IMR-90 (cell line): ENCODE results near the gene PNMA8A. TPM values are rescaled to one million over a fixed set of nuclear protein-coding genes. Genes with fewer than 3 reads are reported as not detected.

Experiments
- ATAC-seq: fragments of 200-7000 bp; cut with Tn5 transposase; 2 replicates; pipeline ENCODE4 v1.9.1; 2020; ENCODE audit warnings: low read depth, mild to moderate bottlenecking, moderate library complexity
- BruUV-seq: library from RNA; stranded (reverse); fragments of 400-500 nt; replicated peaks from 2 replicates; lab custom pipeline; 2021; lab: Mats Ljungman, UMichigan
- CTCF ChIA-PET: fragments of 300-600 bp; formaldehyde crosslinking; extraction: SDS; loops from one replicate; lab custom pipeline; 2021; ENCODE audit warnings: antibody characterized with exemption; lab: Yijun Ruan, JAX
- POLR2A ChIA-PET: fragments of 300-600 bp; sonication (Branson Sonifier 250); formaldehyde crosslinking; loops from one replicate; lab custom pipeline; 2022; ENCODE audit warnings: antibody characterized with exemption; ENCODE audit not compliant: unreplicated experiment; lab: Charles Lee
- DNase-seq: peaks from one replicate; pipeline ENCODE4 v3.0.0; 2013
- H2AFZ ChIP-seq: replicated peaks from 2 replicates; pipeline ENCODE3; 2013; ENCODE audit warnings: low read length, mild to moderate bottlenecking; ENCODE audit not compliant: poor library complexity
- H2AK5ac ChIP-seq: 2 replicates; pipeline ENCODE4 v1.6.1; 2013; ENCODE audit warnings: low read depth, low read length, inconsistent platforms
- H2AK9ac ChIP-seq: replicated peaks from 2 replicates; pipeline ENCODE3; 2013; ENCODE audit warnings: mild to moderate bottlenecking, low read depth, low read length, moderate library complexity; ENCODE audit not compliant: poor library complexity
- H2BK120ac ChIP-seq: 2 replicates; pipeline ENCODE4 v1.6.1; 2013; ENCODE audit warnings: low read depth, low read length, inconsistent platforms
- H2BK15ac ChIP-seq: 3 replicates; pipeline ENCODE4 v1.6.1; 2013; ENCODE audit warnings: low read depth, low read length, inconsistent platforms
- H2BK20ac ChIP-seq: 2 replicates; pipeline ENCODE4 v1.6.1; 2013; ENCODE audit warnings: low read depth, mild to moderate bottlenecking, inconsistent platforms, low read length, moderate library complexity
- H2BK5ac ChIP-seq: 2 replicates; pipeline ENCODE4 v1.6.1; 2013; ENCODE audit warnings: mild to moderate bottlenecking, low read depth, low read length, inconsistent platforms; ENCODE audit not compliant: poor library complexity, severe bottlenecking
- H3K14ac ChIP-seq: replicated peaks from 2 replicates; pipeline ENCODE4 v1.6.1; 2013; ENCODE audit warnings: low read depth, low read length, inconsistent platforms
- H3K18ac ChIP-seq: 2 replicates; pipeline ENCODE4 v1.6.1; 2013; ENCODE audit warnings: low read depth, low read length, control low read depth
- H3K23ac ChIP-seq: 2 replicates; pipeline ENCODE4 v1.6.1; 2013; ENCODE audit warnings: low read depth, low read length, inconsistent platforms
- H3K27ac ChIP-seq: 2 replicates; pipeline ENCODE4 v1.5.1; 2013; ENCODE audit warnings: mild to moderate bottlenecking, control low read depth, low read length; ENCODE audit not compliant: insufficient read depth
- H3K27me3 ChIP-seq: 2 replicates; pipeline ENCODE4 v1.6.1; 2013; ENCODE audit warnings: low read length; ENCODE audit not compliant: control insufficient read depth, insufficient read depth
- H3K36me3 ChIP-seq: 2 replicates; pipeline ENCODE4 v1.6.1; 2013; ENCODE audit warnings: low read length, mixed read lengths; ENCODE audit not compliant: control insufficient read depth, insufficient read depth
- H3K4ac ChIP-seq: 2 replicates; pipeline ENCODE4 v1.6.1; 2013; ENCODE audit warnings: low read depth, low read length, inconsistent platforms
- H3K4me1 ChIP-seq: 2 replicates; pipeline ENCODE4 v1.6.1; 2013; ENCODE audit warnings: low read length, mixed read lengths; ENCODE audit not compliant: control insufficient read depth, insufficient read depth
- H3K4me2 ChIP-seq: 2 replicates; pipeline ENCODE4 v1.6.1; 2013; ENCODE audit warnings: low read depth, mild to moderate bottlenecking, control low read depth, low read length, moderate library complexity
- H3K4me3 ChIP-seq: 2 replicates; pipeline ENCODE4 v1.5.1; 2013; ENCODE audit warnings: low read depth, mild to moderate bottlenecking, control low read depth, low read length, moderate library complexity; ENCODE audit not compliant: insufficient read depth
- H3K56ac ChIP-seq: 2 replicates; pipeline ENCODE4 v1.6.1; 2013; ENCODE audit warnings: low read length, inconsistent platforms; ENCODE audit not compliant: insufficient read depth; ENCODE audit errors: extremely low read depth
- H3K79me1 ChIP-seq, 2 experiments: 2 replicates each; pipeline ENCODE4 v1.6.1; 2013; ENCODE audit warnings: low read length in 2 of 2, inconsistent platforms in 1 of 2, low read depth in 1 of 2
- H3K9ac ChIP-seq: 2 replicates; pipeline ENCODE4 v1.6.1; 2013; ENCODE audit warnings: low read depth, low read length, control low read depth
- H3K9me1 ChIP-seq: 2 replicates; pipeline ENCODE4 v1.6.1; 2013; ENCODE audit warnings: low read length, inconsistent platforms; ENCODE audit not compliant: insufficient read depth
- H3K9me3 ChIP-seq: 2 replicates; pipeline ENCODE4 v1.6.1; 2013; ENCODE audit warnings: low read length; ENCODE audit not compliant: control insufficient read depth, insufficient read depth
- H4K20me1 ChIP-seq: 2 replicates; pipeline ENCODE4 v1.6.1; 2013; ENCODE audit warnings: low read length, inconsistent platforms; ENCODE audit not compliant: insufficient read depth
- H4K5ac ChIP-seq: 2 replicates; pipeline ENCODE4 v1.6.1; 2013; ENCODE audit warnings: mild to moderate bottlenecking, low read depth, low read length, control low read depth
- H4K8ac ChIP-seq, 2 experiments: 2 replicates each; pipeline ENCODE4 v1.6.1; 2013; ENCODE audit warnings: low read depth in 2 of 2, low read length in 2 of 2, control low read depth in 1 of 2, inconsistent platforms in 1 of 2
- H4K91ac ChIP-seq: 2 replicates; pipeline ENCODE4 v1.6.1; 2013; ENCODE audit warnings: low read depth, low read length, inconsistent platforms; ENCODE audit not compliant: insufficient read depth
- BHLHE40 ChIP-seq: fragments of 150-350 bp; IDR thresholded peaks from 2 replicates; pipeline ENCODE4 v1.6.1; 2016; ENCODE audit warnings: mild to moderate bottlenecking, low read depth, low read length
- CHD1 ChIP-seq: IDR thresholded peaks from 2 replicates; pipeline ENCODE4 v1.6.1; 2012; ENCODE audit warnings: low read depth, low read length, improper control_type of control experiment
- FOS ChIP-seq: fragments of 150-350 bp; IDR thresholded peaks from 2 replicates; pipeline ENCODE4 v1.6.1; 2016; ENCODE audit warnings: low read depth, low read length
- MXI1 ChIP-seq: IDR thresholded peaks from 2 replicates; pipeline ENCODE4 v1.6.1; 2012; ENCODE audit warnings: low read depth, mild to moderate bottlenecking, low read length, moderate library complexity, borderline replicate concordance
- RCOR1 ChIP-seq: IDR thresholded peaks from 2 replicates; pipeline ENCODE4 v1.6.1; 2012; ENCODE audit warnings: mild to moderate bottlenecking, low read length, improper control_type of control experiment; ENCODE audit not compliant: insufficient replicate concordance
- RFX5 ChIP-seq: IDR thresholded peaks from 2 replicates; pipeline ENCODE4 v1.8.0; 2012; ENCODE audit warnings: low read depth, mild to moderate bottlenecking, low read length, moderate library complexity
- SMC3 ChIP-seq: fragments of 150-350 bp; IDR thresholded peaks from 2 replicates; pipeline ENCODE4 v1.6.1; 2016; ENCODE audit warnings: low read depth, mild to moderate bottlenecking, antibody characterized with exemption, low read length, moderate library complexity
- WGBS, 2 experiments: methylation state at CpG; one replicate each; pipeline versions ENCODE4 v1.1.5 to v1.1.7; 2013; ENCODE audit warnings: missing lambda C conversion rate in 2 of 2; ENCODE audit not compliant: insufficient read length in 1 of 2; ENCODE audit errors: extremely low coverage in 2 of 2; 5-methylcytosine and 5-hydroxymethylcytosine counted together
- dilution Hi-C: fragments of 300-500 bp; cut with HindIII; formaldehyde crosslinking; loops from one replicate; pipeline ENCODE4 v1.14.3; 2018; ENCODE audit warnings: low sequenced_read_pairs; ENCODE audit not compliant: unreplicated experiment
- in situ Hi-C: fragments of 300-500 bp; cut with MboI; formaldehyde crosslinking; loops from 3 replicates; pipeline ENCODE4 v1.14.3; 2019; ENCODE audit warnings: low sequenced_read_pairs, inconsistent platforms, mixed read lengths
- intact Hi-C: fragments of 100-400 bp; cut with micrococcal nuclease; formaldehyde crosslinking; loops from 2 replicates; pipeline ENCODE4 v1.10.0; 2022
- polyA plus RNA-seq, 3 experiments: library from polyadenylated mRNA; depleted of rRNA; stranded (reverse); fragments of >200 nt; gene quantifications; 2 replicates each; pipeline ENCODE4 v1.2.3, GENCODE V29; 2012; ENCODE audit warnings: low replicate concordance in 1 of 3
- total RNA-seq: library from RNA; depleted of rRNA; stranded (reverse); fragments of >200 nt; gene quantifications from 2 replicates; pipeline ENCODE4 v1.2.3, GENCODE V29; 2012
- TF ChIP-seq, protein P1 (sequence below): fragments of 150-350 bp; IDR thresholded peaks from 2 replicates; pipeline ENCODE4 v1.6.1; 2017; ENCODE audit warnings: mild to moderate bottlenecking, antibody characterized with exemption, low read length, low read depth
- TF ChIP-seq, protein P2 (sequence below): conservative IDR thresholded peaks from 2 replicates; pipeline ENCODE4 v1.5.1; 2012; ENCODE audit warnings: mild to moderate bottlenecking, low read depth, low read length, improper control_type of control experiment
- TF ChIP-seq, protein P3 (sequence below): fragments of 150-350 bp; IDR thresholded peaks from 2 replicates; pipeline ENCODE4 v1.6.1; 2016; ENCODE audit warnings: low read depth, mild to moderate bottlenecking, low read length, moderate library complexity, borderline replicate concordance

PNMA8A gene
- total and polyA plus RNA-seq, 2 of the 4 experiments (the other 2 are of a cell fraction): 0.77 to 0.90 TPM

DNA sequence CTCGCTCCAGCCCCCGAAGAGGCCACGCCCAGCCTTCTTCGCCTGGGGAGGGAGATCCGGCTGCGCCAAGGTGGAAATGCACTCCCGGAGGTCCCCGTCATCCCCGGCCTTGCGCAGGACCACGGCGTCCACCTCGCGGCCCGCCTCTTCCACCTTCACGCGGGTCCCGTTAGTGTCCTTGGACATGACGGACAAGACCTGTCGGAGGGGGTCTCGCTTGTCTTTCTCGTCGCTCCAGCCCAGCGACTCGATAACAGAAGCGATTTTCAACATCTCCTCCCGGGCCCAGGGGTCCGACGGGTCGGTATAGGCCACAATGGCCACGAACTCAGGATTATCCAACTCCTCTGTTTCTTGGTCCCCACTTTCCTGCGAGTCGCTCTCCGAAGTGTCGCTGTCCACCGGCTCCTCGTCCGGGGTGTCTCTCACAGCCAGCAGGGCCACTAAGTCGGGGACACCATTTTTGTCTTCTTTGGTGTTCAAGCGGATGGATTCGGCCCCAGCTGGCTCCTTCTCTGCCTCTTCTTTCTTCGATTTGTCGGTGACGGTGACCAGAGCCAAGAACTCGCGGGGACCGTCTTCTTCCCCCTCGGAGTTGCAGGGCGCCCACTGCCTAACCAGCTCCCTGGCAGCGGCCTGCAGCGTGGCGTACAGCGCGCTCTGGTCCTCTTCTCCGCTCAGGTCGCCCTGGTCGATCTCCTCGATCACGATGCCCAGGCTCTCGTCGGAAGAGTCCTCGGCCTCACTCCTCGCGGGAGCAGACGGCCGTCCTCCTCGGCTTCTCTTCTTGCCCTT, 23.0 kb upstream of the PNMA8A start:
- WGBS, 2 experiments: 84% methylated on average over 58 of the region's 67 CpGs; no CpG with 5 or more reads in 1 of the 2 experiments
- H4K91ac ChIP-seq: no peak overlapping the region
- no peak for TF ChIP-seq SMC3
- TF ChIP-seq BHLHE40: no peak
- TF ChIP-seq RFX5: no peak
- TF ChIP-seq FOS: no peak
- no peak for TF ChIP-seq CHD1
- TF ChIP-seq, protein P1, sequence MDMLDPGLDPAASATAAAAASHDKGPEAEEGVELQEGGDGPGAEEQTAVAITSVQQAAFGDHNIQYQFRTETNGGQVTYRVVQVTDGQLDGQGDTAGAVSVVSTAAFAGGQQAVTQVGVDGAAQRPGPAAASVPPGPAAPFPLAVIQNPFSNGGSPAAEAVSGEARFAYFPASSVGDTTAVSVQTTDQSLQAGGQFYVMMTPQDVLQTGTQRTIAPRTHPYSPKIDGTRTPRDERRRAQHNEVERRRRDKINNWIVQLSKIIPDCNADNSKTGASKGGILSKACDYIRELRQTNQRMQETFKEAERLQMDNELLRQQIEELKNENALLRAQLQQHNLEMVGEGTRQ: no peak
- TF ChIP-seq, protein P2, sequence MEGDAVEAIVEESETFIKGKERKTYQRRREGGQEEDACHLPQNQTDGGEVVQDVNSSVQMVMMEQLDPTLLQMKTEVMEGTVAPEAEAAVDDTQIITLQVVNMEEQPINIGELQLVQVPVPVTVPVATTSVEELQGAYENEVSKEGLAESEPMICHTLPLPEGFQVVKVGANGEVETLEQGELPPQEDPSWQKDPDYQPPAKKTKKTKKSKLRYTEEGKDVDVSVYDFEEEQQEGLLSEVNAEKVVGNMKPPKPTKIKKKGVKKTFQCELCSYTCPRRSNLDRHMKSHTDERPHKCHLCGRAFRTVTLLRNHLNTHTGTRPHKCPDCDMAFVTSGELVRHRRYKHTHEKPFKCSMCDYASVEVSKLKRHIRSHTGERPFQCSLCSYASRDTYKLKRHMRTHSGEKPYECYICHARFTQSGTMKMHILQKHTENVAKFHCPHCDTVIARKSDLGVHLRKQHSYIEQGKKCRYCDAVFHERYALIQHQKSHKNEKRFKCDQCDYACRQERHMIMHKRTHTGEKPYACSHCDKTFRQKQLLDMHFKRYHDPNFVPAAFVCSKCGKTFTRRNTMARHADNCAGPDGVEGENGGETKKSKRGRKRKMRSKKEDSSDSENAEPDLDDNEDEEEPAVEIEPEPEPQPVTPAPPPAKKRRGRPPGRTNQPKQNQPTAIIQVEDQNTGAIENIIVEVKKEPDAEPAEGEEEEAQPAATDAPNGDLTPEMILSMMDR: no peak
- TF ChIP-seq RCOR1: no peak
- TF ChIP-seq MXI1: no peak
- TF ChIP-seq, protein P3, sequence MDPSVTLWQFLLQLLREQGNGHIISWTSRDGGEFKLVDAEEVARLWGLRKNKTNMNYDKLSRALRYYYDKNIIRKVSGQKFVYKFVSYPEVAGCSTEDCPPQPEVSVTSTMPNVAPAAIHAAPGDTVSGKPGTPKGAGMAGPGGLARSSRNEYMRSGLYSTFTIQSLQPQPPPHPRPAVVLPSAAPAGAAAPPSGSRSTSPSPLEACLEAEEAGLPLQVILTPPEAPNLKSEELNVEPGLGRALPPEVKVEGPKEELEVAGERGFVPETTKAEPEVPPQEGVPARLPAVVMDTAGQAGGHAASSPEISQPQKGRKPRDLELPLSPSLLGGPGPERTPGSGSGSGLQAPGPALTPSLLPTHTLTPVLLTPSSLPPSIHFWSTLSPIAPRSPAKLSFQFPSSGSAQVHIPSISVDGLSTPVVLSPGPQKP: no peak
- H3K4me3 ChIP-seq: no peak overlapping the region
- H2BK20ac ChIP-seq: no peak overlapping the region
- H3K27ac ChIP-seq: no peak overlapping the region
- no peaks in the 10 kb centered on the region for H3K79me1 ChIP-seq
- no peak overlapping the region for H3K14ac ChIP-seq
- no peaks in the 10 kb centered on the region for H3K9me1 ChIP-seq
- H2BK15ac ChIP-seq: no peak overlapping the region
- H4K20me1 ChIP-seq: no peaks in the 10 kb centered on the region
- H3K4me2 ChIP-seq: no peak overlapping the region
- no peak overlapping the region for H2BK5ac ChIP-seq
- no peak overlapping the region for H3K18ac ChIP-seq
- dilution Hi-C loops (no loop called here), in situ Hi-C loops (no loop called here), intact Hi-C loops (no loop called here)
- peaks cover 41% of the 10 kb centered on the region for H3K27me3 ChIP-seq
- no peak overlapping the region for H3K23ac ChIP-seq
- no peak overlapping the region for H4K8ac ChIP-seq
- ChIA-PET POLR2A (no interaction called here), CTCF (no interaction called here)
- no peak for DNase-seq
- no peak overlapping the region for H3K9ac ChIP-seq
- no peaks in the 10 kb centered on the region for H3K4me1 ChIP-seq
- ATAC-seq: no peak
- no peak overlapping the region for H2AK9ac ChIP-seq
- no peaks in the 10 kb centered on the region for H3K9me3 ChIP-seq
- no peak overlapping the region for H2AK5ac ChIP-seq
- no peak overlapping the region for H3K56ac ChIP-seq
- no peak overlapping the region for H2AFZ ChIP-seq
- no peak overlapping the region for H3K4ac ChIP-seq
- no TSS peak for BruUV-seq
- H3K36me3 ChIP-seq: no peaks in the 10 kb centered on the region
- no peak overlapping the region for H4K5ac ChIP-seq
- no peak overlapping the region for H2BK120ac ChIP-seq
